ENCODE measurements around the gene UGT2A2.
"Not testable (repeated sequence)": the region's sequence is repeated elsewhere in the genome, so short reads cannot be mapped to it uniquely, and the experiment has no call there.

Gene UGT2A2

GRCh38 chr4:69639542-69639941 lies at the start of gene UGT2A2:
TSS of gene UGT2A2 (minus strand) at chr4:69639642. CDS start at chr4:69639640, 2 bp downstream.
- DNase-seq (ENCODE audit: low read depth): no peak

- no peak for DNase-seq (ENCODE audit: low read depth)
Observed at GRCh38 chr4:69684804-69685203, 45.4 kb upstream of the UGT2A2 start.

- no peak for DNase-seq (ENCODE audit: low read depth)
Observed at GRCh38 chr4:69668680-69669079, 29.2 kb upstream of the UGT2A2 start.

GRCh38 chr4:69664009-69664408 lies 24.6 kb upstream of the UGT2A2 start:
- DNase-seq (ENCODE audit: low read depth): not testable (repeated sequence)

GRCh38 chr4:69661130-69661803 lies 21.8 kb upstream of the UGT2A2 start:
- DNase-seq (ENCODE audit: low read depth): not testable (repeated sequence)

- no peak for DNase-seq (ENCODE audit: low read depth)
Observed at GRCh38 chr4:69658133-69658532, 18.7 kb upstream of the UGT2A2 start.

GRCh38 chr4:69656653-69657158 lies 17.3 kb upstream of the UGT2A2 start:
- DNase-seq (ENCODE audit: low read depth): no peak

GRCh38 chr4:69653147-69653546 lies 13.7 kb upstream of the UGT2A2 start, which contains the start of gene UGT2A1:
TSS of gene UGT2A1 (minus strand) at chr4:69653247. CDS start at chr4:69647644, 5,603 bp downstream.
- DNase-seq (ENCODE audit: low read depth): no peak

GRCh38 chr4:69650872-69651271 lies 11.4 kb upstream of the UGT2A2 start:
- no peak for DNase-seq (ENCODE audit: low read depth)

- no peak for DNase-seq (ENCODE audit: low read depth)
Observed at GRCh38 chr4:69649629-69650028, 10.2 kb upstream of the UGT2A2 start.

- no peak for DNase-seq (ENCODE audit: low read depth)
Observed at GRCh38 chr4:69649207-69649606, 9.8 kb upstream of the UGT2A2 start.

GRCh38 chr4:69642961-69643360 lies 3.5 kb upstream of the UGT2A2 start:
- DNase-seq (ENCODE audit: low read depth): no peak

- no peak for DNase-seq (ENCODE audit: low read depth)
Observed at GRCh38 chr4:69640289-69640688, 847 bp upstream of the UGT2A2 start.

- DNase-seq (ENCODE audit: low read depth): no peak
Observed at GRCh38 chr4:69617083-69617694, 22.3 kb downstream of the UGT2A2 start.

GRCh38 chr4:69610484-69610883 lies 29.0 kb downstream of the UGT2A2 start:
- DNase-seq (ENCODE audit: low read depth): no peak

- DNase-seq (ENCODE audit: low read depth): no peak
Observed at GRCh38 chr4:69601065-69601464, 38.4 kb downstream of the UGT2A2 start.

- DNase-seq (ENCODE audit: low read depth): no peak
Observed at GRCh38 chr4:69600013-69600412, 39.4 kb downstream of the UGT2A2 start.

- DNase-seq (ENCODE audit: low read depth): no peak
Observed at GRCh38 chr4:69594382-69594781, 45.1 kb downstream of the UGT2A2 start.

GRCh38 chr4:69591364-69591763 lies 48.1 kb downstream of the UGT2A2 start:
- no peak for DNase-seq (ENCODE audit: low read depth)

GRCh38 chr4:69589884-69590283 lies 49.6 kb downstream of the UGT2A2 start:
- DNase-seq (ENCODE audit: low read depth): no peak

- DNase-seq (ENCODE audit: low read depth): no peak
Observed at GRCh38 chr4:69584135-69584534, 55.3 kb downstream of the UGT2A2 start.

GRCh38 chr4:69583543-69583942 lies 55.9 kb downstream of the UGT2A2 start:
- DNase-seq (ENCODE audit: low read depth): no peak

- DNase-seq (ENCODE audit: low read depth): no peak
Observed at GRCh38 chr4:69577245-69577644, 62.2 kb downstream of the UGT2A2 start.

Data from stimulated activated CD8-positive, alpha-beta memory T cell treated with anti-CD3 and anti-CD28 coated beads, Interleukin-15, amount 100 ng/mL, for 1 hour (primary cell).